ENCODE measurements around the gene STXBP6. TPM values are rescaled to one million over a fixed set of nuclear protein-coding genes. Genes with fewer than 3 reads are reported as not detected.

Gene STXBP6
- total RNA-seq, 4 donors from 2014 or later = 44.1 to 120 (median 67.4) TPM

DNA sequence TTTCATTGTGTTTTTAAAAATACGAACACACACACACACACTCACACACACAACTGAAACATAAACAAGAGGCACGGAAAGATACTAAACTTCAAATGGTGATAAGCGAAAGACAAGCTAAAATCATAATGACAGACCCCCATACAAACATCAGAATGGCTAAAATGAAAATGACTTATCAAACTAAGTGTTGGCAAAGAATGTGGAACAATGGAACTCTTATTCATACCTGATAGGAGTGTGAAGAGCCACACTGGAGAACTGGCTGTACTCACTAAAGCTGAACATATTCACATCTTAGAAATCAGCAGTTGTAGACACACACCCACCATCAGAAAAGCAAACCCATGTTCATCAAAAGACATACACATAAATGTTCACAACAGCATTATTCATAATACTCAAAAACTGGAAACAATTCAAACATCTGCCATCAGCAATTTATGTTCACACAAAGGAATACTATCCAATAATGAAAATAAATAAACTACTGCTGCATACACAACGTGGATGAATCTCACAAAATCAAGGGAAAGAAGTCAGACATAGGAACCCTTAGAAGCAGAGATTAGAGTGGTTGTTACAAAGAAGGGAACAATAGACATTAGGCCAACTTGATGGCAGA, 11.8 kb downstream of the STXBP6 start:
- 90 to 94% methylated on average over 4 of the region's 4 CpGs for WGBS, 2 donors
- Histone ChIP-seq H3K27me3 (no peaks in the 10 kb centered on the region), H3K36me3 (no peaks in the 10 kb centered on the region), H3K4me3 (replicated peaks in 1 of 3) (no peak overlapping the region), H3K9me3 (no peaks in the 10 kb centered on the region), H3K27ac (no peak overlapping the region), H3K4me1 (peaks cover 24 to 25% of the 10 kb centered on the region in 2 donors)
- TF ChIP-seq POLR2A (IDR thresholded peaks at IDR 0.05) = no peak
- TF ChIP-seq, protein P1, sequence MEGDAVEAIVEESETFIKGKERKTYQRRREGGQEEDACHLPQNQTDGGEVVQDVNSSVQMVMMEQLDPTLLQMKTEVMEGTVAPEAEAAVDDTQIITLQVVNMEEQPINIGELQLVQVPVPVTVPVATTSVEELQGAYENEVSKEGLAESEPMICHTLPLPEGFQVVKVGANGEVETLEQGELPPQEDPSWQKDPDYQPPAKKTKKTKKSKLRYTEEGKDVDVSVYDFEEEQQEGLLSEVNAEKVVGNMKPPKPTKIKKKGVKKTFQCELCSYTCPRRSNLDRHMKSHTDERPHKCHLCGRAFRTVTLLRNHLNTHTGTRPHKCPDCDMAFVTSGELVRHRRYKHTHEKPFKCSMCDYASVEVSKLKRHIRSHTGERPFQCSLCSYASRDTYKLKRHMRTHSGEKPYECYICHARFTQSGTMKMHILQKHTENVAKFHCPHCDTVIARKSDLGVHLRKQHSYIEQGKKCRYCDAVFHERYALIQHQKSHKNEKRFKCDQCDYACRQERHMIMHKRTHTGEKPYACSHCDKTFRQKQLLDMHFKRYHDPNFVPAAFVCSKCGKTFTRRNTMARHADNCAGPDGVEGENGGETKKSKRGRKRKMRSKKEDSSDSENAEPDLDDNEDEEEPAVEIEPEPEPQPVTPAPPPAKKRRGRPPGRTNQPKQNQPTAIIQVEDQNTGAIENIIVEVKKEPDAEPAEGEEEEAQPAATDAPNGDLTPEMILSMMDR (IDR thresholded peaks at IDR 0.05) = no peak
- intact Hi-C loops (cut with DNase I) = no loop called here
- no peak for DNase-seq

DNA sequence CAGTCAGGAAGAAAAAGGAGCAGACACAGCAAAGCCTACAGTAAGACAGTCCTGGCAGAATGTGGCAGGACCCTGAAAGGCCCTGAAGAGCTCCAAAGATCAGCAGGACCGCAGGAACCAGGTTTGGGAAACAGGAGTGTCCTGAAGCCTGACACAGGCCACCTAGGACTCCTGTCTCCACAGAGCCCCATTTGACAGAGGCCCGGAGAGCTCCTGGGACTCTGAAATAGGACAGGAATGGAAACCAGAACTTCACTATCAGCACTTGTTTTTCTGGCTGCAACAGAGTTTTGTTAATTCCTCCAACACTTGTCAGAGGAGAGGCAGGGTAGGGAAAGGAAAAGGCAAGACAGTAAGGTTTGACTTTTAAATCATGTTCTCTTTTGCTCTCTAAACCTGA, 12.9 kb downstream of the STXBP6 start:
- DNase-seq = no peak
- H3K4me3 ChIP-seq (replicated peaks in 1 of 3) = no peak overlapping the region
- H3K36me3 ChIP-seq = no peaks in the 10 kb centered on the region
- H3K4me1 ChIP-seq = peaks cover 17 to 18% of the 10 kb centered on the region in 2 donors
- peak overlapping the region in 1 of 3 donors; percentile 26 for H3K27ac ChIP-seq
- 60 to 66% methylated on average over 2 of the region's 2 CpGs for WGBS, 2 donors
- TF ChIP-seq, protein P1 (IDR thresholded peaks at IDR 0.05) = no peak
- TF ChIP-seq POLR2A (IDR thresholded peaks at IDR 0.05) = no peak
- no peaks in the 10 kb centered on the region for H3K27me3 ChIP-seq
- no peaks in the 10 kb centered on the region for H3K9me3 ChIP-seq
- intact Hi-C loops (cut with DNase I) = no loop called here

DNA sequence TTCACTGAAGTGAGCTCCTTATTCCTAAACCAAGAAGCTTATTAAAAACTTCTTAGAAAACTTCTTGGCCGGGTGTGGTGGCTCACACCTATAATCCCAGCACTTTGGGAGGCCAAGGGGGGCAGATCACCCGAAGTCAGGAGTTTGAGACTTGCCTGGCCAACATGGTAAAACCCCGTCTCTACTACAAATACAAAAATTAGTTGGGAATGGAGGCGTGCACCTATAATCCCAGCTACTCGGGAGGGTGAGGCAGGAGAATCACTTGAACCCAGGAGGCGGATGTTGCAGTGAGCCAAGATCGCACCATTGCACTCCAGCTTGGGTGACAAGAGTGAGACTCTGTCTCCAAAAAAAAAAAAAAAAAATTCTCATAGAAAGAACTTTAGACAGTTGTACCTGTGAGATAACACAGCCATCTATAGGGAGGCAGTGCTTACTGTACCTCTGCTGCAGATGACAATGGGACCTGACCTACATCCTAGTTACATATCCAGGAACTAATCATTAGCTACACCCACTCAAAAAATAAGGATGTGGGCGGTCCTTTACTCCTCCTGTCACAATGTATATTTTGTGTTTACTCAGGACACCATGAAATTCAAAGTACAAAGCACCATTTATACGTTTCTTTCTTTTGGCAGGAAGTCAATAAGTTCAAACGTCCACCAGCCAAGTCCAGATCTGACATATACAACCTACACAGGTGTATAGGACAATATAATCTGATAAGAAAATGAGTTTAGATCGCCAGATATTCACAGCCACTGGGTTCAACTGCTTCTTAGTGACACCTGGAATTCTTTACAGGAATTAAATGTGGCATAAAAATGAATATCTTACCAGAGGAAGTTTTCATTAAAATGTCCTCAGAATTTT, 14.9 kb downstream of the STXBP6 start:
- Histone ChIP-seq H3K27ac (no peak overlapping the region), H3K36me3 (no peaks in the 10 kb centered on the region), H3K9me3 (no peaks in the 10 kb centered on the region), H3K4me3 (replicated peaks in 1 of 3) (no peak overlapping the region), H3K4me1 (peaks cover 9 to 10% of the 10 kb centered on the region in 2 donors), H3K27me3 (no peaks in the 10 kb centered on the region)
- no peak for DNase-seq
- TF ChIP-seq, protein P1 (IDR thresholded peaks at IDR 0.05) = no peak
- TF ChIP-seq POLR2A (IDR thresholded peaks at IDR 0.05) = no peak
- intact Hi-C loops (cut with DNase I) = no loop called here
- WGBS, 2 donors = 84 to 88% methylated on average over 11 of the region's 11 CpGs

DNA sequence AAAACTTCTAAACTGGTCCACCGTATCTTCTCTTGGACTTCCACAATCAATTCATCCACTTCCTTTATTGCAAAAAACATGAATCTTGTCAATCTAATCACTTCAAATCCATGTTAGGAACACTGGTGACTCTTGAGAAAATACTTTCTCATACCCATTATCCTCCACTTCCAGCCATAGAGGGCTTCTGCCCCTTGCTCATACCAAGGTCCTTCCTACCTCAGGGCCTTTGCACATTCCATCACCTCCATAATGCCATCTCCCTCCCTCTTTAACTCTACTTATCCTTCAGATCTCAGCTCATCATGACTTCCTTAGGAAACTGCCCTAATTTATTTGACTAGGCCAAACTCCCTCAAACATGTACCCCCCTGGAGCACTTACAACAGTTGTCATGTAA, 16.6 kb downstream of the STXBP6 start:
- H3K27me3 ChIP-seq = no peaks in the 10 kb centered on the region
- no peak overlapping the region for H3K4me3 ChIP-seq (replicated peaks in 1 of 3)
- H3K27ac ChIP-seq = no peak overlapping the region
- 95 to 100% methylated on average over 1 of the region's 1 CpG for WGBS, 2 donors
- H3K4me1 ChIP-seq = peaks cover 5 to 9% of the 10 kb centered on the region in 2 donors
- H3K36me3 ChIP-seq = no peaks in the 10 kb centered on the region
- no peaks in the 10 kb centered on the region for H3K9me3 ChIP-seq
- intact Hi-C loops (cut with DNase I) = no loop called here
- DNase-seq = no peak
- no peak for TF ChIP-seq POLR2A (IDR thresholded peaks at IDR 0.05)
- TF ChIP-seq, protein P1 (IDR thresholded peaks at IDR 0.05) = no peak
